Motor neuron (in vitro differentiated cells): ENCODE measurements around the gene TMEM270. TPM values are rescaled to one million over a fixed set of nuclear protein-coding genes. Genes with fewer than 3 reads are reported as not detected.

ENCODE experiments used
- ATAC-seq, 8 experiments: fragments of 200-7000 bp; cut with Tn5 transposase; replicated peaks in 6 of 8; 2 replicates each; pipeline ENCODE4 v1.8.0; 2021; ENCODE audit warnings: mild to moderate bottlenecking in 8 of 8, moderate library complexity in 8 of 8
- H3K27ac ChIP-seq, 2 donors: fragments of 250-450 bp; sonication (Bioruptor Pico); 2 replicates each; pipeline ENCODE4 v1.9.0; 2021; ENCODE audit warnings: antibody characterized with exemption in 2 of 2, mild to moderate bottlenecking in 2 of 2, moderate library complexity in 1 of 2
- H3K4me1 ChIP-seq, 2 donors: fragments of 250-450 bp; sonication (Bioruptor Pico); replicated peaks in 1 of 2; 2 replicates each; pipeline ENCODE4 v1.6.1; 2021; ENCODE audit warnings: antibody characterized with exemption in 2 of 2, mild to moderate bottlenecking in 2 of 2, moderate library complexity in 1 of 2
- H3K4me3 ChIP-seq, 5 donors: fragments of 250-450 bp; sonication (Bioruptor Pico); 2 replicates each; pipeline ENCODE4 v1.9.0; 2021; ENCODE audit warnings: antibody characterized with exemption in 5 of 5, mild to moderate bottlenecking in 5 of 5, moderate library complexity in 4 of 5
- WGBS, 10 experiments: fragments of 450-650 bp; shearing (Covaris generic); methylation state at CpG; one replicate each; pipeline ENCODE4 v1.0.0; 2022; 5-methylcytosine and 5-hydroxymethylcytosine counted together
- in situ Hi-C, 9 experiments: fragments of 400-800 bp; cut with MboI; loops; one replicate each; pipeline ENCODE4 v1.15.0; 2021; ENCODE audit warnings: low sequenced_read_pairs in 9 of 9, low pct_unique_long_range_greater_than_20kb in 2 of 9; ENCODE audit not compliant: unreplicated experiment in 9 of 9
- total RNA-seq, 8 experiments: library from RNA; unstranded; fragments of 300-600 nt; gene quantifications; 2 replicates each; pipeline versions ENCODE4 v1.2.3 to v1.2.4, GENCODE V29; 2022

Gene TMEM270
- total RNA-seq, 8 experiments from 2014 or later: not detected

- H3K27ac ChIP-seq: no peak overlapping the region
- H3K4me3 ChIP-seq: no peak overlapping the region
- no peaks in the 10 kb centered on the region for H3K4me1 ChIP-seq
- ATAC-seq: no peak
- in situ Hi-C loops: no loop called here
- 60 to 92% methylated on average over 1 to 2 of the region's 7 CpGs; no CpG with 5 or more reads in 8 of the 10 experiments for WGBS, 10 experiments
These were observed 49.0 kb downstream of the TMEM270 start for GRCh38 chr7:73909996-73910395.

- WGBS, 10 experiments: 73 to 100% (median 92%) methylated on average over 1 to 5 of the region's 5 CpGs; no CpG with 5 or more reads in 1 of the 10 experiments
These were observed 51.3 kb downstream of the TMEM270 start for GRCh38 chr7:73912223-73912622.

More at GRCh38 chr7:73912223-73912622, 51.3 kb downstream of the TMEM270 start:
- no peak for ATAC-seq
- Histone ChIP-seq H3K4me3 (no peak overlapping the region), H3K27ac (no peak overlapping the region), H3K4me1 (no peaks in the 10 kb centered on the region)
- in situ Hi-C loops: no loop called here

Other genes with a start within 250 kb of the TMEM270 start
- gene MLXIPL, start 236.6 kb upstream of the TMEM270 start, total RNA-seq: 10 to 100 TPM in 1 of 8 experiments, 1 to 10 TPM in 2, under 1 TPM in 5; 0.50 to 13.1 (median 0.92) TPM
- 10 to 100 TPM in 5 of 8 experiments, 1 to 10 TPM in 2, under 1 TPM in 1; 0.71 to 27.7 (median 13.8) TPM for gene VPS37D, start 193.3 kb upstream of the TMEM270 start, total RNA-seq
- 10 to 100 TPM in 3 of 8 experiments, 1 to 10 TPM in 5; 5.1 to 13.9 (median 7.8) TPM for gene DNAJC30, start 177.7 kb upstream of the TMEM270 start, total RNA-seq
- gene BUD23, start 177.6 kb upstream of the TMEM270 start, total RNA-seq: 10 to 100 TPM; 31.6 to 85.7 (median 49.2) TPM
- gene STX1A, start 141.5 kb upstream of the TMEM270 start, total RNA-seq: 10 to 100 TPM in 7 of 8 experiments, 1 to 10 TPM in 1; 7.1 to 50.5 (median 17.0) TPM
- gene ABHD11, start 122.4 kb upstream of the TMEM270 start, total RNA-seq: 10 to 100 TPM in 6 of 8 experiments, 1 to 10 TPM in 2; 6.4 to 22.0 (median 13.3) TPM
- gene CLDN3, start 90.9 kb upstream of the TMEM270 start, total RNA-seq: 1 to 10 TPM in 4 of 8 experiments, under 1 TPM in 3, not detected in 1; 0.21 to 3.9 (median 1.3) TPM
- 1 to 10 TPM in 6 of 8 experiments, under 1 TPM in 2; 0.17 to 2.7 (median 1.3) TPM for gene CLDN4, start 30.2 kb upstream of the TMEM270 start, total RNA-seq
- gene METTL27, start 18.6 kb upstream of the TMEM270 start, total RNA-seq: 1 to 10 TPM in 4 of 8 experiments, under 1 TPM in 4; 0.29 to 6.8 (median 0.87) TPM
- gene ELN, start 167.0 kb downstream of the TMEM270 start, total RNA-seq: 1 to 10 TPM in 6 of 8 experiments, under 1 TPM in 2; 0.69 to 7.7 (median 2.0) TPM
- 10 to 100 TPM; 25.7 to 64.5 (median 34.1) TPM for gene LIMK1, start 222.6 kb downstream of the TMEM270 start, total RNA-seq